Stimulated activated CD4-positive, alpha-beta T cell treated with anti-CD3 and anti-CD28 coated beads, Interleukin-4, amount 100 ng/mL, for 24 hours (primary cell): ENCODE results near the gene SPECC1.
A peak's percentile ranks its signal among the peaks of the same experiment; 100 is the strongest.
"Not testable (repeated sequence)": the region's sequence is repeated elsewhere in the genome, so short reads cannot be mapped to it uniquely, and the experiment has no call there.

Source experiments
- DNase-seq: peaks from one replicate; pipeline ENCODE4 v3.0.0-alpha.2; 2020

The SPECC1 gene

GRCh38 chr17:20213449-20213848, 204.3 kb downstream of the SPECC1 start:
- DNase-seq: no peak

- DNase-seq: no peak
These were observed 205.6 kb downstream of the SPECC1 start for GRCh38 chr17:20214794-20215193.

- DNase-seq: no peak
These were observed 207.1 kb downstream of the SPECC1 start for GRCh38 chr17:20216154-20216815.

DNA sequence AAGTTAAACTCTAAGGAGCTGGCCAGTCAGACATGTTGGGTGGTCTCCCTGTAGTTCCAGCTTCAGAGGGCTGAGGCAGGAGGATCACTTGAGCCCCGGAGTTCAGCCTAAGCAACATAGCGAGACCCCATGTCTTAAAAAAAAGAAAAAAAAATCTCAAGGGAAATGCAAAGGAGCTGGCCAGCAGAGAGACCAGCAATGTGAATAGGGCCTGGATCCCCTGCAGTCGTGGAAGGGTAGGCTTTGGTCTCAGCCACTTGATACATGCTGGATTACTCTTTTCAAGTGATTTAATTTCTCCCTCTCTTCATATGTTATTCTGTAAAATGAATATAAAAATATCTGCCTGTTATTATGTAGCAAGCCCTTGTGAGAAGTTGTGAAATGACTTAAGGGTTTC, 207.7 kb downstream of the SPECC1 start:
- DNase-seq: no peak

DNA sequence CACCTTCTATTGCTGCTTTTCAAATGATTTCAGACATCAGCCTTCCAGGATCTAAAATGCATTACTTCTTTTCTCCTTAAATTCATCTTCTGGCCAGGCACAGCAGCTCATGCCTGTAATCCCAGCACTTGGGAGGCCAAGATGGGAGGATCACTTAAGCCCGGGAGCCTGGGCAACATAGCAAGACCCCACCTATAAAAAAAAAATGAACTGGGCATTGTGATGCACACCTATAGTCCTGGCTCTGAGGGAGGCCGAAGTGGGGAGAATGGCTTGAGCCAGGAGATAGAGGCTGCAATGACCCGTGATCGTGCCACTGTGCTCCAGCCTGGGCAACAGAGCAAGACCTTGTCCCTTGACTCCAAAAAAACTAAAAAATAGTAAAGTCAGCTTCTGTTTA, 208.5 kb downstream of the SPECC1 start:
- no peak for DNase-seq

GRCh38 chr17:20218272-20218671, 209.1 kb downstream of the SPECC1 start:
- no peak for DNase-seq

DNA sequence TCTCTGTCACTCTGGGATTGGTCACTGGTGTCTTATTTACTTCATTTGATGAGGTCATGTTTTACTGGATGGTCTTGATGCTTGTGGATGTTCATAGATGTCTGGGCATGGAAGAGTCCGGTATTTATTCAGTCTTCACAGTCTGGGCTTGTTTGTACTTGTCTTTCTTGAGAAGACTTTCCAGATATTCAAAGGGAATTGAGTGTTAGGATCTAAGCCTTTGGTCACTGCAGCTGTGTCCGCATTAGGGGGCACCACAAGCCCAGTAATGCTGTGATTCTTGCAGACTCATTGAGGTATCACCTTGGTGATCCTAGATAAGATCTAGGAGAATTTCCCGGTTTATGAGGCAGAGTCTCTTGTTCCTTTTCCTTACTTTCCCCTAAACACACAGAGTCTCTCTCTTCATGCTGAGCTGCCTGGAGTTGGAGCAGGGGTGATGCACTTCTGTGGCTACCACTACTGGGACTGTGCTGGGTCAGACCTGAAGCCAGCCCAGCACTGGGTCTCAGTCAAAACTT, 214.7 kb downstream of the SPECC1 start:
- DNase-seq: no peak

GRCh38 chr17:20224379-20224778, 215.2 kb downstream of the SPECC1 start:
- DNase-seq: no peak

- DNase-seq: no peak
These were observed 216.3 kb downstream of the SPECC1 start for GRCh38 chr17:20225162-20226115.

GRCh38 chr17:20226814-20227482, 217.8 kb downstream of the SPECC1 start:
- peak; percentile 82 for DNase-seq

DNA sequence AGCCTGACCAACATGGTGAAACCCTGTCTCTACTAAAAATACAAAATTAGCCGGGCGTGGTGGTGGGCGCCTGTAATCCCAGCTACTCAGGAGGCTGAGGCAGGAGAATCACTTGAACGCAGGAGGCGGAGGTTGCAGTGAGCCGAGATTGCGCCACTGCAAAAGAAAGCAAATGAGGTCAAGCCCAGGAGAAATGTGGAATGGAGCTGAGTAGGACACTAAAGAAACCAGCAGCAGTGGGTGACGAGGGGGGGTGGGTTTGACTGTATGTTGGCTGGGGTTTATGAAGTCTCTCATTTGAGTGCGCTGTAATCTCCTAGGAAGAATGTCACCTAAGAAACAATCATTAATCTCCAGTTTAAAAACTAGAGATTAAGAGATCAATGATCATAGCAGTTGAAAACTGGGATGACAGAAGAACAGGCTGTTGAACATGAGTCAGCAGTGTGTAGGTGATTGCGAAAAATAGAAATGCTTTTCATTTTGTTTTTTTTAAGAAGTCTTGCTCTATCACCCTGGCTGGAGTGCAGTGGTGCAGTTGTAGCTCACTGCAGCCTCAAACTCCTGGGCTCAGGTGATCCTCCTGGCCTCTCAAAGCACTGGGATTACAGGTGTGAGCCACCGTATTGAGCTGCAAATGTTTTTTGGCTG, 218.7 kb downstream of the SPECC1 start:
- DNase-seq: not testable (repeated sequence)

DNA sequence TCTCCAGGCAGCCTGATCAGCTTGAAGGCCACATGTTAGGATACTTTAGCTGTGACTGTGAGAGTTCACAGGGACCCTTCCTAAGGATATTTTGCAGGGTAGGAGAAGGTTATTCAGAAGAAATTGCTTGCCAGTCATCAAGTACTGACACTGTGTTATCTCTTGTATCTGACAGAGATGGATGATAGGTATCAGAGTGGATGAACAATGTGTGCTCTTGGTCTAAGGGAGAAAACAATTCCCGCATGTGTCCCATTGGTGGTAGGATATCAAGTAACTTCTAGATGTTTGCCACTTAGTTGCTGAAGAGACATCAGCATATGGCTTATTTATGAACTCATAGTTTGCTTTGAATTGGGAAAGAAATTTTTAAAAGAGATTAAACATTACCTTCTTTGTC, 219.3 kb downstream of the SPECC1 start:
- DNase-seq: no peak

- no peak for DNase-seq
These were observed 219.7 kb downstream of the SPECC1 start for GRCh38 chr17:20228860-20229259.

GRCh38 chr17:20230924-20231323, 221.8 kb downstream of the SPECC1 start:
- no peak for DNase-seq

GRCh38 chr17:20232611-20233010, 223.5 kb downstream of the SPECC1 start:
- no peak for DNase-seq

DNA sequence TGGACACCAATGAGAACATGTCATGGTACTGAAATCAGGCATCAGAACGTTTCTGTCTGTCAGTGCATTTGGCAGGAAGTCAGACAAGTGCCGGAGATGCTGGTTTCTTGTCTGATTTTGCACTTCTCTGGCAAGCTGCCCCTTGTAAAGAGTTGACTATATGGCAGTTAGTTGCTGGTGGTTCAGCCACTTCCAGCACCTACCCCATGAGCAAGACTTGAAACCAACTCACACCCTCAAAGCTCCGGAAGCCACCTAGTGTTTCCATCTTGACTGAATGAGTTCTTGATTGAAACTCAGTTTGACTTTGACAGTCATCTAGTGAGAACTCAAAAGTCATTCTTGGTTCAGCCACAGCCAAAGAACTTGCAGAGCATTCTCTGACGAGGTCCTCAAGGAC, 225.1 kb downstream of the SPECC1 start:
- DNase-seq: peak; percentile 68

GRCh38 chr17:20235747-20236146, 226.6 kb downstream of the SPECC1 start:
- DNase-seq: no peak

GRCh38 chr17:20236578-20237227, 227.5 kb downstream of the SPECC1 start:
- no peak for DNase-seq

GRCh38 chr17:20239776-20240175, 230.6 kb downstream of the SPECC1 start:
- not testable (repeated sequence) for DNase-seq

GRCh38 chr17:20241855-20242254, 232.7 kb downstream of the SPECC1 start:
- no peak for DNase-seq

DNA sequence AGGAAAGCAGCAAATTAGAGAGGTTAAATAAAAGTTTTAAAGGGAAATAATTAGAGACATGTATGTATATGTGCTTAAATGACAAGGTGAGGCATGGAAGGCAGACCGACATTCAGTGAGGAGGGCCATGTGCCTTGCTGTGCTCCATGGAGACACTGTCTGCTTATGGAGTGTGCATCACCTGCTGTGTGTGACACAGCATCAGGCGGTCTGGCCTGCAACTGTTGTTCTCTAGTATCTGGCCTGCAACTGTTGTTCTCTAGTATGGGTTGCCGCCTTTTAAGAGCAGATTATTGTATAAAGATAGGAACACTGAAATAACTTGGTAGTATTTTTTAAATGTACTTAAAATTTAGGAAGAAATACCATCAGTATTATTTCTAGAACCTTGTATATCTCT, 233.1 kb downstream of the SPECC1 start:
- DNase-seq: no peak

DNA sequence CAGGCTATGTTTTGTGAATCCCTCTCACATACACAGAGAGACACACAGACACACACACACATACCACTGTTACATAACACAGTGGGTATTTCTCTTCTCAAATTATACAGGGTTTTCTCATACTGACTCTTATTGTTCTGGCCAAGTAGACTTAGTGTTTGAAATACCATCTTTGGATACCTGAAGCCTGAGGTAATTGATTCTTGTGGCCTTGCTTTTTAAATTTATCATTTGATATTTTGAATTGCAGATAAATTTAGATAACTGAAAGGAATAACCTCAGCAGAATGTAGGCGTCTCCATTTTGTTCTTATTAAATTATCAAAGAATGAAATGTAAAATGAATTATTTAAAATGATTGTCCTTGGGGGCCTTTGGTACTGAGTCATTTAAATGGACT, 234.4 kb downstream of the SPECC1 start:
- DNase-seq: no peak
